ENCODE data around the gene MED13L.
A peak's percentile ranks its signal among the peaks of the same experiment; 100 is the strongest.

Gene MED13L

DNA sequence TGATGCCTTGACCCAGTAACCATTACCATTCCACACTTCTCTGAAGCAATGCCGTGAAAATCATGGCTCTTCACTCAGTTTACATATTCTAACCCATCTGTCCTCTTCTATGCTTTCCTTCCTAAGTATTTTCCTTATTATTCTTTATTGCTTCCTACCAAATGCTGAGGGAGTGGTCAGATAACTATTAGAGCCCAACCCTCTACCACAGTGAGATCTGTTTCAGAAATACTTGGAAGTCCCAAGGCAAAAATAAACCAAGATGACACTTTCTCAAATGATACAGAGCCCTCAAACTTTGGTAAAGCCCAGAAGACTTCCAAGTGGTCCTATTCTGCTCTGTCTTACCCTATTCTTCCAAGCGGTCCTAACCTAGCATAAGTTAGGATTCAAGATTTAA is 68.0 kb downstream of the MED13L start:
- DNase-seq: no peak

DNA sequence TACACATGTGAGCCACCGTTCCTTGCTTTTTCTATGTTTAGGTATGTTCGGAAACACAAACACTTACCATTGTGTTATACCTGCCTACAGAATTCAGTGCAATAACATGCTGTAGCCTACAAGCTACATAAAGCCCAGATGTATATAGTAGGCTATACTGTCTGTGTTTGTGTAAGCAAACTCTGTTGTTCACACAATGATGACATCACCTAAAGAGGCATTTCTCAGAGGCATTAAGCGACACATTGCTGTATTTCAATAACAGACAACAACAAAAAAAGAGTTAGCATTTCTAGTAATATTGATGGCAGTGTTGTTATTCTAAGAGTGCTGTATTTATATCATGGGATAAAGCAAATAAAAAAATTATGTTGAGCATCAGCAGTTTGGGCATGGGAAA is 70.2 kb downstream of the MED13L start:
- no peak for DNase-seq

DNA sequence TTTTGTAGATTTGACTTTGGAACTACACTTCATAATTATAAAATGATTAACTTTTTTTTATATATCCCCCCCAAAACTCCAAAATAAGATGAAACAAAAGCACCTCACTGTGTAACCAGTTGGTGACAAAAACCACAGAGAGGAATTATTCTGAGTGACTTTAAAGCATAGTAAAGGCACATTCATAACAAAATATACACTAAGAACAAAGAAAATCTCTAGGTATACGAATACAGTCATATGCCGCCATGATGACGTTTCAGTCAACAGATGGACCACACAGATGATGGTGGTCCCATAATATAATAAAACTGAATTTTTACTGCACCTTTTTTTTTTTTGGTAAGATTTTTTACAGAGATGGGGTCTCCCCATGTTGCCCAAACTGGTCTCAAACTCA is 70.7 kb downstream of the MED13L start:
- no peak for DNase-seq

DNA sequence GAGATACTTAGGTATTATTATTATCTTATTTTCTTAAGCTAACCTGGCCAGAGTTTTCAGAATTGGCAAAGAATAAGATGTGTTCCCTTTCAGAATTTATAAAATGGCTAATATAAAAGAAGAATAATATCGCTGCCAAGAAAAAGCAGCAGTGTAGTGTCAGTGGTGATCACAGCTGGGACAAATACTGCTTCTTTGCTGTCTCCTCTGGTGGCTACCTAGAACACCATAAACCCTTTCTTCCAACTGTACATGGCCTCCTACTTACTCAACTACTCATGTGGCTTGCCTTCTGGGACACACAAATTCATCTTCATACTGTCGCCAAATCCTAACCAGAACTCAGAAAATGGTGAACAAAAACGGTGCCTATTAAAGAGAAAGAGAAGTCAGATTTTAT is 72.7 kb downstream of the MED13L start:
- no peak for DNase-seq

DNA sequence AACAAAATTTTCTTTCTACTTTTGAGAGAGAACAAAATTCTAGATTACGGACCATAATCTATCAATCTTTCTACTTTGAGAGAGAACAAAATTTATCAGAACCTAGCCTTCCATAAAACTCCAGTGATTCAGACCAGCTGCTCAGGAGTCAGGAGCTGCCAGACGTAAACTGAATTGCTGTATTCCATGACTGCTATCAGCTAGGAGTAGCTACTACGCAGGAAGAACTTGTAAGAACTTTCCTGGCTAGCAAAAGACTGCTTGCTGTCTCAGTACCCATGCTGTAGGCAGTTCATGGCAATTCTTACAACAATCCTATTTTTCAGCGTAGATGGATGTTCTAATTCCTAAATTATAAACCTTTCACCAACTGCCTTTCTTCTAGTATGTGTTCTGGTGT is 73.3 kb downstream of the MED13L start:
- no peak for DNase-seq

DNA sequence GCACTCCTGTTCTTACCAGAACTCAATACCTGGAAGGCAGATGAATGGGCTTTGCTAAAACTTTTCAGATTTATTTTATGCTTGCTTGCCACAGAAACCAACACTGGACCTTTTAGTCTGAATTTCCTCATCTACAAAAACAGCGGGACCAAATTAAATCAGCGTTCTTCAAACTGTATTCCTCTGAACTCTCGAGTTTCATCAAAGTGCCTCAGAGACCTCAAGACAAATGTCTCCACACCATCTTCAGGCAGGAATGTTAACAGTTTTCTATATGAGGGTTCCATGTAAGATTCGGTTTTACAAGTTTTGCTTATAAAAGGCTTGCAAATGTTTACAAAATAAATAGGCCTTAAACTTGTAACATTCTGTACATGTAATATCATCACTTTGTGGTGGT is 74.6 kb downstream of the MED13L start:
- no peak for DNase-seq

DNA sequence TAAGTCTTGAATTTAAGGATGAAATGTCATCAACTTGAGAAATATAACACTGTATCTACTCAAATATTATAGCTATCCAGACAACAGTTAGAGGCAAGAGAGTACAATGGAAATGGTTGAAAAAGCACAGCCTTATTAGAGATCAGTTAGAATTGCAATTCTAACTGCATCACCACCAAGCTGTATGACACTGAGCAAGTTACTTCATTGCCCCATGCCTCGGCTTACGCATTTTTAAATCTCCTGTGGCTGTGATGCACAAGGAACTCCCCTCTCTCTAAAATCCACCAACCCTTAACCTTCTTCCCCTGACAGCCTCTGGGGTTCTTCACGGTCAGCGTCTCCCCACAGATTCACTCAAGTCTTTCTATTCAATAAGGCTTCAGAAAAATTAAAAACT is 75.1 kb downstream of the MED13L start:
- DNase-seq: no peak

DNA sequence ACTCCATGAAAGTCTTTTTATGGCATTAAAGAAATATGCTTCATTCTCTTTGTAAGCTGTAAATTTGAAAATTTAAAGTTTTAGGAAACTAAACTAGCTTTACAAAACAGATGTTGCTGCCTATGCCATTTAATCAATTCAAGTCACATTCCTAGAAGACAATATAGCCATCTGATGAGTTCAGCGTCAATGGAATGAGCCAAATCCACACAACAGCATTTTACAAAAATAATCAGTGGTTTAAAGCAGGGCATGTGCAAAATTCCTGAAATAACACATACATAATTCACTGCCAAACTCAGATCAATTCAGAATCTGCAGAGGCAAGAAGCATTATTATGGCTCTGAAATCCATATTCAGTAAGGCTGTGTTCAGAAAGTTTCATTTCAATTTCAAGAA is 75.6 kb downstream of the MED13L start:
- DNase-seq: no peak

DNA sequence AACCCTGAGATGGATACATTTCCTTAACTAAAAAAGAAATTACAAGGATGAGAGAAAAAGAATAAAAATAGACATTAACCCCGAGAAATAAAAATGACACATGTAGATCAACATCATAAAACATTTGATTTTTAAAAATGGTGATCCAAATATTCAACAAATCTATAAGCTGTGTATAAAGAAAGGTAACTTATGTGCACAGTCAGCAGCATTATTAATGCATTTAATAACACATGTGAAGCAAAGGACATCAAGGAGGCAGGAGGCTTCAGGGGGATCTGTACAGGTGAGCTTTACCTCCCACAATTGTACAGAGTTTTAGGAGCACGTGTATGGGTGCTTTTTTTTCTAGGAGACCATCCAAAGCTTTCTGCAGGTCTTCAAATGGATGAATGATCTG is 76.1 kb downstream of the MED13L start:
- no peak for DNase-seq

DNA sequence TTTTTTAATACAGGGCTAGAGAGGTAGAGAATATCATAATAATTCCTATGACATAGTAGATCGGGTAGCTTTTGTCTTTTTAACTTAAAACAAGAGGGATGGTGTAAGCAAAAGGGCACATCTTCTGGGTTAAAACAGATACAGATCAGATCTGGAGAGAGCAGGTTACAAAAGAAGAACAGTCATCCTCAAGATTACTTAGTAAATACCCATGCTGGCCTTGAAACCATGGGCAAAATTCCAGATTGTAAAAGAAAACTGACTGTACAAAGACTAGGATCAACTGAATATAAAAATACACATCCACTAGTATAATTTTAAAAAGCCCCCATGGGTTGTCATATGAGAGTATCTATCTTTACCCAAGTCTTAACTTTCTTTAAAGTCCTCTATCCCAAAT is 76.7 kb downstream of the MED13L start:
- DNase-seq: no peak

DNA sequence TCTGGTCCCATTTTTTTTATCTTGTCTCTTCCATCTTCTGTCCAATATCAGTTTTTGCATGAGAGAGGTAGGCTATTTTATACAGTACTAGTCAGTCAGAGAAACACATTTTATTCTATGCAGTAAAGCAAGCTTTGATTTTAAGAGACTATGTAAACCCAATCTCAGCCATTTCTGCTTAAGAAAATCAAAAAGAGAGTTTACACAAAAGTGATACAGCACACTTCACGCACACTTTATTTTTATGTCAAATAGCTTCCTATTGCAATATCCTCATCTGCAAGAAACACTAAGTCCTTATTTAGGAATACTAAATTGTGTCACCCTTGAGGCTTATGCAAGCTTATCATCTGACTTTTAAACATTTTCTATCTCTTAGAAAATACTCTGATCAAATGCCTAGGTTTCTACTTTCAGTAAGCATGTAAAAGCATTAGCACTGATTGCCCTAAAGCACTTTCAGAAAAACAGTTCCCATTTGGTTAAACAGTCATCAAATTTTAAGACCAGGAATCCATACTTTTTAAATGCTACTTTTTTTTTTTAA is 78.3 kb downstream of the MED13L start:
- DNase-seq: no peak

DNA sequence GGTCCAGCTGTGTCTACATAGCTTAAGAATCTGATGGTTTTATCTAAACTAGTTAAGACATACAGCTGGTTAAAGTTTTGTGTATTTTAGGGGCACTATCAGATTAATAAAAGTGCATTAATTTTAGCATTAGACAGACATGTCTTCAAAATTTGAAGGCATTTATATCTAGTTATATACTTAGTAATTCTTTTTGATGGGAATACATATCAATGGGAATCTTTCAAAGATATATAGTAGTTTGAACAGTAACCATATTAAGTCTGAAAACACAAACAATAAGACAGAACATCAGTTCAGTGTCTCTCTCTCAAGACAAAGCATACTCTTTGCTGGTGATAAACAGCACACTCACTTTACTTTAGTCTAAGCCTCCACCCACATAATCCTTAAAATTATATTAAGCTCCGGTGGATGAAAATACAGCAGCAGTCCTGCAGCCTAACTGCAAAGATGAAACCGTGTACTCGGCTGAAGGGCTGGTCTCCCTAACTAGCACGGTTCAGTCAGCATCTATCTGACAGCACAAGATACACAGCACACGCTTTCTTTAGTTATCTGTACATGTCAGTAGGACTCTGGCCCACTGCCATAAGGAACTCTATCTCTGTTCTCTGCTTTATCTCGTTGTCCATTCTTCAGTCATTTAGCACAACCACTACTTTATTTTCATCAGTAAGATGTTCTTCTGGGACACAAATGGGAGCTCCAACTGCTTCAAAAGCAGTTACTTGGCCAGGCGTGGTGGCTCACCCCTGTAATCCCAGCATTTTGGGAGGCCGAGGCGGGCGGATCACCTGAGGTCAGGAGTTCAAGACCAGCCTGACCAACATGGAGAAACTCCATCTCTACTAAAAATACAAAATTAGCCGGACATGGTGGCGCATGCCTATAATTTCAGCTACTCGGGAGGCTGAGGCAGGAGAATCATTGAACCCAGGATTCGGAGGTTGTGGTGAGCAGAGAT is 80.5 kb downstream of the MED13L start:
- DNase-seq: no peak

DNA sequence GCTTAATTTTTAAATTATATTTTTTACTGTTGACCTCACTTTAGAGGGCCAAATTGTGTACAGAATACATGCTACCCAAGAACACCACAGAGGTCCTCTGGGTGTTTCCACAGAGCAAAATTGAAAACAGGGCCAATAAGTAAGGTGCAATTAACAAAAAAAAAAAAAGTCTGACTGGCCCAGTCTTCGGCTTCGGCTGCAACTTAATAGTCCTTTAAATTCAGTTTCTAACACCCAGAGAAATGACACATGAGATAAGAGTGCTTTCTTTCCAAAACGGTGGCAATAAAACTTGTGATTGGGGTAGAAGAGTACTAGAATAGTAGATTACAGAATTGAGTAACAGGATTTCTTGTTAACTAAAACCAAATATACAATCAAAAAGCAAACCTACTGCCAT is 81.3 kb downstream of the MED13L start:
- DNase-seq: no peak

DNA sequence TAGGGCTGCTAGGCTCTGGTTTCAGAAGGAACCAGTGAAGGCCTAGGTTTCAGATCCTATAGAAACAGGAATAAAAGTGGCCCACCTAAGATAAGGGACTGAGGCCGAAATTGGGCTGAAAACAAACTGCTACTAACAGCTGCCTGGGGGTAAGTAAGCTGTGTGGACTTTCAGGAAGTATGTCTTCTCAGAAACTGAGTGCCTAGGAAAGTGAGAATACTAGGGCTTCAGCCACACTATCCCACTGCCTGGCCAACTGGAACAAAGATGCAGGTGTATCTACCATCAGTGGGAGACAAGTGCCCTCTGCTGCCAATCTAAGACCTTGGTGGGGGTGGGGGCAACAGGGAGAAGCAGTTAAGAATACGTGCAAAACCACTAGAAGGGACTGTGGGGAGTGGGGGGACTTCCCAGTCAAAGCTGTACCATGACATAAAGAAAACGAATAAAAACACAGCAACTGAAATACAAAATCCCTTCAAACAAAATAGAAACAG is 82.5 kb downstream of the MED13L start:
- peak; percentile 63 for DNase-seq

DNA sequence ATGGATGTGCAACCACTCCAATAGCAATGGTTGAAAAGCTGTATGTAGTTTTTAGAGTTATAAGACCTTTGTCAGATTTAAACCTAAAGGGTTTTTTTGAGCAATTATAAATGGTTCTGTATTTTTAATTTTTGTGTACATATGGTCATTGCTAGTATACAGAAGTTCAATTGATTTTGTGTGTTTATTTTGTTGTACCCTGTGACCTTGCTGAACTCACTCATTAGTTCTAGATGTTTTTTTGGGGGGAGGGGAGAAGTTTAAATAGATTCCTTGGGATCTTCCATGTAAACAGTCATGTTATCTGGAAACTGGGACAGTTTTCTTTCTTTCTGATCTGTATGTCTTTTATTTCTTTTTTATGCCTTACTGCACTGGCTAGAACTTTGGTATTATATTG is 87.8 kb downstream of the MED13L start:
- DNase-seq: no peak

DNA sequence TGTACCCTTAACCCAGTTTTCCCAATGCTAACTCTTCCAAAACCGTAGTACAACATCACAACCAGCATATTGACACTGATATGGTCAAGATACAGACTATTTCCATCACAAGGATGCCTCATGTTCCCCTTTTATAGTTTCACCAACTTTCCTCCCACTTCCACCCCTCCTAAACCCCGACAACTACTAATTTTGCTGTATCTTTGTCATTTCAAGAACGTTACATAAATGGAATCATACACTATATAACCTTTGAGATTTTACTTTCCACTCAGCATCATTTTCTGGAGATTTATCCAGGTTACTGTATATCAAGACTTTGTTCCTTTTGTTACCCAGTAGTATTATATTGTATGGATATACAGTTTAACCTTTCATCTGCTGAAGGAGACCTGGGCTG is 88.9 kb downstream of the MED13L start:
- DNase-seq: no peak

DNA sequence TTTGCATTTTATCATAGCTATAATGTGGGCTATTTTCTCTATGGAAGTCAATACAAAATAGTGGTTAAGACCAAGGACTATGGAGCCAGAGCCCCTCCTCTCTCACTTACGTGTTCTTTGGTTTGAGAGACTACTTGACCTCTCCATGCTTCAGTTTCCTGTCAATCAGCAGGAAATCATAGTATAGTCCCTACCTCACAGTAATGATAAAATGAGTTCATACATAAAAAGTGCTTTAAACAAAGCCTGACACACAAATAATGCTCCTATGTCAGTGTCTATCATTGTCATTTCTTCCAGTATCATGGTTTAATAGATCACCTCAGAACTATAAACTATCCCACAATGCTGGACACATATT is 90.4 kb downstream of the MED13L start:
- DNase-seq: no peak

DNA sequence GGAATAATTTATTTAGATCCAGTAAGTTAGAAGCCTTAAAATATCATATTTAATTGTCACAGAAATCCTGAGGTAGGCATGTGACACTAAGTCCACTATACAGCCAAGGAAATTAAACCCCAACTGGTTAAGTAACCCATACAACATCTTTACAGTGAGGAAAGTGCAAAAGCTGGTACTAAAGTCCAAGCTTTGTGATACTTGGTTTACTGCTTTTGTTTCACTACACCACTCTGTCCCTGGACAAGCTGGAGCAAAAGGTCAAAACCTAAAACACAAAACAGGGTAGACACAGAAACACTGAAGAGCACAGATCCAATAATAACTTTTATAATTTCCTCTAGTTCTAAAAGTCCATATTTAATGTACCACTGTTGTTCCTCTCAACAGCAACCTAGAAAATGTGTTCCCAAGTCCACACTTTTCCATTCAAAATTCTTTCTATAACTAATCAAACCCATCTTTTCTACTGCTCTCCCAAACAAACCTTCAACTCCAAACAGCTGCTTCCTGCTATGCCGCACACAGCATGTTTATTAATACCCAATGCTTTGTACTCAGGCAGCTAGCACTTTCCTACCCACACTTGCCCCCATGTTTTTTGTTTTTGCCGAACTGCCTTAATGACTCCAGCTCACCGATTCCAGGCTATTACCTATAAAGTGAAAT is 90.9 kb downstream of the MED13L start:
- no peak for DNase-seq

DNA sequence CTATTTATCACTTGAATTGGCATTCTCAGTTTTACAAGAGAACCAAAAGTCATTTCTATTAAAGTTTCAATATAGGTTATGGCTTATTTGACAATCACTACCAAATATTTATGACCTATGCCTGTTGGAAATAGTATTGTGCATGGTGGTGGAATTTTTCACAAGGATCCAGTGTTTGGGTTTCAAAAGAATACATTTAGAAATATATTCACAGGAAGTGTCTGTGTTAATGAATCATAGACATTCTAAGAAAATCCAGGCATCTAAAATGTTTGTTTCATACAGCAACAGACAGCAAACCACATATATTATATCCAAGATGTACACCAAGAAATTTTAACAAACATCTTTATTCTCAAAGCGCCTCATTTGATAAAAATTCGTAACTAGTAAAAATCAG is 92.7 kb downstream of the MED13L start:
- no peak for DNase-seq

DNA sequence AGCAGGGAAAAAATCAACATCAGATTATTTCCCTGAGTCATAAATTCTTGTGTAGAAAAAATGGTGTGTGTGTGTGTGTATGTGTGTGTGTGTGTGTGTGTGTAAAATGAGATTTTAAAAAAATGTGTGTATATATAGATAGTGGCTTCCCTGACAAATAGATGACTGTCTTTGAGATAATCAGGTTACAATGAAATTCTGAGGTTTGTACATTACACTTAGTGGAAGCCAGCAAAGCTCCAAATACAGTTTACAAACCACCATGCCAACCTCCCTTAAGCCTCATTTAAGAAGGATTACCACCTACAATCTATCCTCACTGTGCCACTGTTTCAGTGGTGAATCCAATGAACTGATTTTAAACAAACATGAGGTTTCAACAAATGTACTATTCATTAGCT is 93.8 kb downstream of the MED13L start:
- no peak for DNase-seq

DNA sequence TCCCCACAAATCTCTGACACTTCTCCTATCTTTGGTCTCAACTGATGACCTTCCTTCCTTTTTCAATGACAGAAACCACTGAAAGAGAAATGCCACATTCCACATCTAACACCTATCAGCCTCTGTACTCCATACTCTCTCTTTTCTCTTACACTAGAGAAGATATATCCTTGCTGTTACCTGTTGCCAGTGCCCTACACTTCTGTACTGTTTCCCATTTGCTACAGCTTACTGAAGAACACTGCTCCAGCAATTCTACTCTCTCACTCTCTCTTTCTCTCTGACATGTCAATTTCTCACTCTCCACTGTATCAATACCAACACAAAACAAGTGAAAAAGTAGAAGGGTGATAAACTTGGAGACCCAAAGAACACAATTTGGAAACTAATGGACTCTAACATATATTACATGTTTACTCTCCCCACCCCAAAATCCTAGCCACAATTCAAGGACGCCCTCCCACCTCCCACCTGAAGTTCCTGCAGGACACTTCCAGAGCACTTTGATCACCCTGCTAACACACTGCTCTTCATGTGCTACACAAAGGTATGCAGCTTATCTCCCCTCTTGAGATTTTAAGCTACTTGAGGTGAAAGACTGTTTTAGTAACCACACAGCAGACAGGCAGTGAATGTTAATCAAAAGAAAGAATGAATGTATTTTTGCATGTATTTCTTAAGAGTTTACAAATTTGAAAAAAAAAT is 95.0 kb downstream of the MED13L start:
- no peak for DNase-seq

DNA sequence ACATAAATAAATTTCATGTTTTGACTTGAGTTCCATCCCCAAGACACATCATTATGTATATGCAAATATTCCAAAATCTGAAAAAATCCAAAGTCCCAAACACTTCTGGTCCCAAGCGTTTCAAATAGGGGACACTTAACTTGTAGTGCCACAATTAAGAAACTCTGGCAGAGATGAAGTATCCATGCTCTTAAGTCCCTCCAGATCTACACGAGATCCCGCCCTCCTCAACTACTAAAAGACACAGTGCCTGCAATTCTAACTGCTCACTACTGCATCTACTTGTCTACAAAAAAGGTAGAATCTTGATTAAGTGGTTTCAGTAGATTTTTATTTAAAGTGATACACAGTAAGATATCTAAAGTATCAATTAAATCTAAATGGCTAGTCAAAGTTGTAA is 97.0 kb downstream of the MED13L start:
- DNase-seq: no peak

DNA sequence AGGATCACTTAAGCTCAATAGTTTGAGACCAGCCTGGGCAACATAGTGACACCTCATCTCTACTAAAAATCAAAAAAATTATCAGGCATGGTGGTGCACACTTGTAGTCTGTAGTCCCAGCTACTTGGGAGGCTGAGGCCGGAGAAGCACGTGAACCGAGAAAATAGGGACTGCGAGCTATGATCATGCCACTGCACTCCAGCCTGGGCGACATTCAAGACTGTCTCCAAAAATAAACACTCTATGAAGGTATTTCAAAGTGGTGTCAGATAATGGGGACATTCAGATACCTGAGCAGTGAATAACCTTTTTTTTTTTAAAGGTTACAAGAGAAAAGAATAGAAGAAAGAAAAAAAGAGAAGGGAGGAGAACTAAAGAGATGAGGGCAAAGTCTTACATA is 98.1 kb downstream of the MED13L start:
- DNase-seq: no peak

DNA sequence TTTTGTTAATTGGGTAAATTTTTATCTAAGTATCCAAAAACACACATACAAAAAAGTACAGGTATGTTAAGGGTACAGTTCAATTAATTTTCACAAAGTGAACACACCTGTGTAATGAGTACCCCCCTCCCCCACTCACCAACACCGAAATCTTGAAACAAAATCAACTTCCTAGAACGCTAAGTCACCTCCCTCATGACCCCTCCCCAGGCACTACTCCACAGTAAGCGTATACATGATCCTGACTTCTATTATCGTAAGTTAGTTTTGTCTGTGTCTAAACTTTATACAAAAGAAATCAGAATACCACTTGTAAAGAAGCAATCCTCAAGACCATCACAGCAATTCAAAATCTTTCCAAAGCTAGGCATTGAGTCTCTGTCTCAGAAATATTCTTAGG is 100.5 kb downstream of the MED13L start:
- no peak for DNase-seq

All from stimulated activated CD8-positive, alpha-beta memory T cell treated with anti-CD3 and anti-CD28 coated beads, Interleukin-4, amount 100 ng/mL, for 48 hours (primary cell).